SK-N-SH treated with all-trans-retinoic acid at 6 μM for 48 hours (cell line): ENCODE data around the gene RSAD2.

Experiments
- ARNTL ChIP-seq: fragments of 450-650 bp; formaldehyde crosslinking; IDR thresholded peaks from 2 replicates; pipeline ENCODE4 v1.5.0; 2020; ENCODE audit warnings: low read depth, mild to moderate bottlenecking, moderate library complexity, borderline replicate concordance
- BACH2 ChIP-seq: fragments of 250-450 bp; sonication (Bioruptor Pico); IDR thresholded peaks from 2 replicates; pipeline ENCODE4 v1.9.0; 2021; ENCODE audit warnings: mild to moderate bottlenecking, borderline replicate concordance
- ESRRG ChIP-seq: fragments of 250-450 bp; sonication (Bioruptor Pico); IDR thresholded peaks from 2 replicates; pipeline ENCODE4 v1.6.1; 2021; ENCODE audit warnings: mild to moderate bottlenecking
- GLIS3 ChIP-seq: fragments of 250-450 bp; sonication (Bioruptor Pico); IDR thresholded peaks from 2 replicates; pipeline ENCODE4 v1.5.0; 2020; ENCODE audit warnings: mild to moderate bottlenecking, moderate library complexity
- SNAI2 ChIP-seq: fragments of 250-450 bp; sonication (Bioruptor Pico); IDR thresholded peaks from 2 replicates; pipeline ENCODE4 v1.5.0; 2020; ENCODE audit warnings: mild to moderate bottlenecking, moderate library complexity
- ZC3H10 ChIP-seq: fragments of 250-450 bp; sonication (Bioruptor Pico); IDR thresholded peaks from 2 replicates; pipeline ENCODE4 v1.5.1; 2021; ENCODE audit warnings: mild to moderate bottlenecking, moderate library complexity
- TF ChIP-seq, protein P1 (sequence below): fragments of 250-450 bp; sonication (Bioruptor Pico); IDR thresholded peaks from 2 replicates; pipeline ENCODE4 v1.5.0; 2020; ENCODE audit warnings: mild to moderate bottlenecking, moderate library complexity
- TF ChIP-seq, protein P2 (sequence below): fragments of 250-450 bp; sonication (Bioruptor Pico); IDR thresholded peaks from 2 replicates; pipeline ENCODE4 v1.5.1; 2020; ENCODE audit warnings: low read depth, mild to moderate bottlenecking, moderate library complexity

- TF ChIP-seq ESRRG = no peak
- TF ChIP-seq, protein P1, sequence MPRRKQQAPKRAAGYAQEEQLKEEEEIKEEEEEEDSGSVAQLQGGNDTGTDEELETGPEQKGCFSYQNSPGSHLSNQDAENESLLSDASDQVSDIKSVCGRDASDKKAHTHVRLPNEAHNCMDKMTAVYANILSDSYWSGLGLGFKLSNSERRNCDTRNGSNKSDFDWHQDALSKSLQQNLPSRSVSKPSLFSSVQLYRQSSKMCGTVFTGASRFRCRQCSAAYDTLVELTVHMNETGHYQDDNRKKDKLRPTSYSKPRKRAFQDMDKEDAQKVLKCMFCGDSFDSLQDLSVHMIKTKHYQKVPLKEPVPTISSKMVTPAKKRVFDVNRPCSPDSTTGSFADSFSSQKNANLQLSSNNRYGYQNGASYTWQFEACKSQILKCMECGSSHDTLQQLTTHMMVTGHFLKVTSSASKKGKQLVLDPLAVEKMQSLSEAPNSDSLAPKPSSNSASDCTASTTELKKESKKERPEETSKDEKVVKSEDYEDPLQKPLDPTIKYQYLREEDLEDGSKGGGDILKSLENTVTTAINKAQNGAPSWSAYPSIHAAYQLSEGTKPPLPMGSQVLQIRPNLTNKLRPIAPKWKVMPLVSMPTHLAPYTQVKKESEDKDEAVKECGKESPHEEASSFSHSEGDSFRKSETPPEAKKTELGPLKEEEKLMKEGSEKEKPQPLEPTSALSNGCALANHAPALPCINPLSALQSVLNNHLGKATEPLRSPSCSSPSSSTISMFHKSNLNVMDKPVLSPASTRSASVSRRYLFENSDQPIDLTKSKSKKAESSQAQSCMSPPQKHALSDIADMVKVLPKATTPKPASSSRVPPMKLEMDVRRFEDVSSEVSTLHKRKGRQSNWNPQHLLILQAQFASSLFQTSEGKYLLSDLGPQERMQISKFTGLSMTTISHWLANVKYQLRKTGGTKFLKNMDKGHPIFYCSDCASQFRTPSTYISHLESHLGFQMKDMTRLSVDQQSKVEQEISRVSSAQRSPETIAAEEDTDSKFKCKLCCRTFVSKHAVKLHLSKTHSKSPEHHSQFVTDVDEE (CRISPR knock-in tag) = no peak
- TF ChIP-seq SNAI2 (CRISPR knock-in tag) = no peak
- TF ChIP-seq ZC3H10 = no peak
- no peak for TF ChIP-seq BACH2
- TF ChIP-seq, protein P2, sequence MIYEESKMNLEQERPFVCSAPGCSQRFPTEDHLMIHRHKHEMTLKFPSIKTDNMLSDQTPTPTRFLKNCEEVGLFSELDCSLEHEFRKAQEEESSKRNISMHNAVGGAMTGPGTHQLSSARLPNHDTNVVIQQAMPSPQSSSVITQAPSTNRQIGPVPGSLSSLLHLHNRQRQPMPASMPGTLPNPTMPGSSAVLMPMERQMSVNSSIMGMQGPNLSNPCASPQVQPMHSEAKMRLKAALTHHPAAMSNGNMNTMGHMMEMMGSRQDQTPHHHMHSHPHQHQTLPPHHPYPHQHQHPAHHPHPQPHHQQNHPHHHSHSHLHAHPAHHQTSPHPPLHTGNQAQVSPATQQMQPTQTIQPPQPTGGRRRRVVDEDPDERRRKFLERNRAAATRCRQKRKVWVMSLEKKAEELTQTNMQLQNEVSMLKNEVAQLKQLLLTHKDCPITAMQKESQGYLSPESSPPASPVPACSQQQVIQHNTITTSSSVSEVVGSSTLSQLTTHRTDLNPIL = no peak
- no peak for TF ChIP-seq GLIS3
- no peak for TF ChIP-seq ARNTL
Measured at GRCh38 chr2:6887751-6888192, 10.2 kb downstream of the RSAD2 start.
